ENCODE data around the gene ANXA11. TPM values are rescaled to one million over a fixed set of nuclear protein-coding genes. Genes with fewer than 3 reads are reported as not detected.

Gene ANXA11
- total RNA-seq, 2 donors from 2014 or later, result 104 to 134 TPM

DNA sequence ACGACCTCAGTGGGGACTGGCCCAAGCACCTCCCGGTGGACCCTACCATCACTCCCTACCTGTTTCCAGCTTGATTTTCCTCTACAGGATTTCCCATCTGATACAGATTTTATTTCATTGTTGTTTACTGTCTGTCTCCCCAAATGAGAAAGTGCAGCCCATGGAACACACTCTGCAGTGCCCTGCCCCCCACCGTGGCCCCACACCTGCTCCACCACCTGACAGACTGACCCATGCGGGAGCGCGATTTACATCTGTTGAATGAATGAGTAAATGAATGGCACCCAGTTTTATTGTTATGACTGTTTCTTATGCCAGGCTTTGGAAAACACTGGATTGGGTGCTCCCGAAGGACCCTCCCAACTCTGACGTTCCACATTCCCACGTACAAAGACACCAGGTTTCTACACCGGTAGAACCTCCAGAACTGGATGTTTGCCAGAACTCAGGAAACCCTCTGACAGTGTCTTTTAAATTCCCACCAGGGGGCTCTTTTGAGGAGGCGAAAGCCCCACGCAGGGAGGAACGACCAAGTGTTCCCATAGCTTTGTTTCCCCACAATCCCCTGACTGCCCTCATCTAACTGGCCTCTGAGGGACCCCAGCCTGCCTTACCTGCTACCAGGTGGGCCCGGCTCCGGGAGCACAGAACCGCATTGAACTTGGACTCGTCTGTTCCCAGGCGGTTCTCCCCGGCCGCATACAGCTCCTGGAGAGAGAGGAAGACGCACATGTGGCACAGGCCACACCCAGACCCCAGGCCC, 43.8 kb downstream of the ANXA11 start:
- H3K9ac ChIP-seq (ENCODE audit: extremely low read depth, low read length, poor library complexity, severe bottlenecking), result no peak overlapping the region
- no peaks in the 10 kb centered on the region for H3K4me1 ChIP-seq (ENCODE audit: control insufficient read depth, insufficient read depth, low read length)
- TF ChIP-seq, protein P1, sequence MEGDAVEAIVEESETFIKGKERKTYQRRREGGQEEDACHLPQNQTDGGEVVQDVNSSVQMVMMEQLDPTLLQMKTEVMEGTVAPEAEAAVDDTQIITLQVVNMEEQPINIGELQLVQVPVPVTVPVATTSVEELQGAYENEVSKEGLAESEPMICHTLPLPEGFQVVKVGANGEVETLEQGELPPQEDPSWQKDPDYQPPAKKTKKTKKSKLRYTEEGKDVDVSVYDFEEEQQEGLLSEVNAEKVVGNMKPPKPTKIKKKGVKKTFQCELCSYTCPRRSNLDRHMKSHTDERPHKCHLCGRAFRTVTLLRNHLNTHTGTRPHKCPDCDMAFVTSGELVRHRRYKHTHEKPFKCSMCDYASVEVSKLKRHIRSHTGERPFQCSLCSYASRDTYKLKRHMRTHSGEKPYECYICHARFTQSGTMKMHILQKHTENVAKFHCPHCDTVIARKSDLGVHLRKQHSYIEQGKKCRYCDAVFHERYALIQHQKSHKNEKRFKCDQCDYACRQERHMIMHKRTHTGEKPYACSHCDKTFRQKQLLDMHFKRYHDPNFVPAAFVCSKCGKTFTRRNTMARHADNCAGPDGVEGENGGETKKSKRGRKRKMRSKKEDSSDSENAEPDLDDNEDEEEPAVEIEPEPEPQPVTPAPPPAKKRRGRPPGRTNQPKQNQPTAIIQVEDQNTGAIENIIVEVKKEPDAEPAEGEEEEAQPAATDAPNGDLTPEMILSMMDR (conservative IDR thresholded peaks at IDR 0.05), result peak; percentile 75
- Mint-ChIP-seq H3K27ac (peak overlapping the region; percentile 80), H3K36me3 (ENCODE audit: low read depth) (peaks cover 43% of the 10 kb centered on the region), H3K4me1 (peaks cover 4% of the 10 kb centered on the region), H3K27me3 (ENCODE audit: insufficient read depth) (no peaks in the 10 kb centered on the region), H3K9me3 (no peaks in the 10 kb centered on the region), H3K4me3 (no peak overlapping the region)
- H3K27ac ChIP-seq (ENCODE audit: low read depth, low read length), result no peak overlapping the region
- no peaks in the 10 kb centered on the region for H3K9me3 ChIP-seq (ENCODE audit: control insufficient read depth, low read length)
- peaks cover 89% of the 10 kb centered on the region for H3K36me3 ChIP-seq (ENCODE audit: control insufficient read depth, insufficient read depth, low read length)
- WGBS, 2 experiments (ENCODE audit: insufficient coverage in 1 of 2, insufficient read length in 1 of 2), result 83 to 86% methylated on average over 9 to 21 of the region's 21 CpGs
- no peak overlapping the region for H3K4me3 ChIP-seq (ENCODE audit: low read length)
- DNase-seq, result peak; percentile 66
- no peaks in the 10 kb centered on the region for H3K27me3 ChIP-seq (ENCODE audit: control insufficient read depth, insufficient read depth, low read length, poor library complexity, severe bottlenecking)

DNA sequence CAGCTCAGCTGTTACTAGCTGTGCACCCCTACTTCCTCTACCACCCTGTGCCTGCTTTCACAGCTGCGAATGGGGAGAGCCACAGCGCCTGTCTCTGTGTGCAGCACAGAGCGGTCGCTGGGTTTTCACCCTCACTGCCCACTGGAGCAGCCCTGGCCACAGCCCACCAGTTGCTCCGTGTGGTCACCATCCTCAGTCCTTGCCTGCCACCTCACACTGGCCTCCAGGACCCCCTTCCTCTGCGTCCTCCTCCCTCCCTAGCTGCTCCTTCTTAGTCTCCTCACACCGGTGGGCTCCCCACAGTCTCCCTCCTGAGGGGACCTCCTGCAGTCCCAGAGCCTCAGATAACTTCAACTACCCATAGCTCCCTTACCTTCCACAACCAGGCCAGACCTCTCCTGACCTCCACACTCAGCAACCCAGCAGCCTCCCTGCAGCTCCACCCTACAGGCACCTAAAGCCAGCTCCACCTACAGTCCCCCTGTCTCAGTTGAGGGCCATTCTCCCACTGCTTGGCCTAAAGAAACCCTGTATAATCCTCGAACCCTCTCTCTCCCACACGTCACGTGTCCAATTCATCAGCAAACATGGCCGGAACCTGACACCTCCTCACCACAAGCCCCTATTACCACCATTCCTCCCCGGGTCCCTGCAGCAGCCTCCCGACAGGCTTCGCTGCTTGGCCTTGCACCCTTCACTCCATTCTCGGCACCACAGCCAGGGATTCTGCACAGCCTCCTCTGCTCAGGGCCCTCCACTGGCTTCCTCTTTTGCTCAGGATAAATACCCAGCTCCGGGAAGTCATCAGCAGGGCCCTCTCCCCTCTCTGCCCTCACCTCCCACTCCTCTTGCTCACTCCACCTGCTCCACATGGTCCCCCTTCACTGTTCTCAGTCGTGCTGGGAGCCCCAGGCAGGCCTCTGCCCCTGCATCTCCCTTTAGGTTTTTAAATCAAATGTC, 44.7 kb downstream of the ANXA11 start:
- no peaks in the 10 kb centered on the region for H3K27me3 Mint-ChIP-seq (ENCODE audit: insufficient read depth)
- peak overlapping the region; percentile 80 for H3K27ac Mint-ChIP-seq
- H3K4me1 ChIP-seq (ENCODE audit: control insufficient read depth, insufficient read depth, low read length), result no peaks in the 10 kb centered on the region
- H3K4me1 Mint-ChIP-seq, result peaks cover 4% of the 10 kb centered on the region
- H3K27me3 ChIP-seq (ENCODE audit: control insufficient read depth, insufficient read depth, low read length, poor library complexity, severe bottlenecking), result no peaks in the 10 kb centered on the region
- H3K9me3 ChIP-seq (ENCODE audit: control insufficient read depth, low read length), result no peaks in the 10 kb centered on the region
- H3K4me3 ChIP-seq (ENCODE audit: low read length), result no peak overlapping the region
- 66 to 92% methylated on average over 3 to 17 of the region's 17 CpGs for WGBS, 2 experiments (ENCODE audit: insufficient coverage in 1 of 2, insufficient read length in 1 of 2)
- DNase-seq, result no peak
- H3K9me3 Mint-ChIP-seq, result no peaks in the 10 kb centered on the region
- TF ChIP-seq, protein P1 (conservative IDR thresholded peaks at IDR 0.05), result no peak
- no peak overlapping the region for H3K27ac ChIP-seq (ENCODE audit: low read depth, low read length)
- peaks cover 46% of the 10 kb centered on the region for H3K36me3 Mint-ChIP-seq (ENCODE audit: low read depth)
- no peak overlapping the region for H3K9ac ChIP-seq (ENCODE audit: extremely low read depth, low read length, poor library complexity, severe bottlenecking)
- peaks cover 88% of the 10 kb centered on the region for H3K36me3 ChIP-seq (ENCODE audit: control insufficient read depth, insufficient read depth, low read length)
- H3K4me3 Mint-ChIP-seq, result no peak overlapping the region

DNA sequence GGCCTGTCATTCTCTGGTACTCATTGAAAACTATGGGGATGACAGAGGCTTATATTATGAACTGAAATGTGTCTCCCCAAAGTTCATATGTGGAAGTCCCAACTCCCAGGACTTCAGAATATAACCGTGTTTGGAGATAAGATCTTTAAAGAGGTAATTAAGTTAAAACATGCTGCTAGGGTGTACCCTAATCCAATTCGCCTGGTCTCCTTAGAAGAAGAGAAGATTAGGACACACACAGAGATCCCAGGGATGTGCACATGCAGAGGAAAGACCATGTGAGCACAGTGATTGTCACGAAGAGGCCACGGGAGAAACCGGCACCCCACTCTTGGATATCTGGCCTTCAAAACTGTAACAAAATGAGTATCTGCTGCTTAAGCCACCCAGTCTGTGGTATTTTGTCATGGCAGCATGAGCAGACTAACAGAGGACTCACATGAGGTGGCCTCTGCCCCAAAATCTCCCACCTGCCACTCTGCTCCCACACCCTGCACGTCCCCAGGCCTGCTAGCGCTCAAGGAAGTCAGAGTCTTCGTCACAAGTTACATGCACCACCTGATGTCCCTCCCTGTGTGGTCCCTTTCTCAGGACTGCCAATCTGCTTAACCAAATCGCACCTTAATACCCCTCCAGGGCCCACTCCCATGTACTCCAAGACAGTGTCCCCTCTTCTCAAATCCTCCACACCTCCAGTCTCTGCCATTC, 46.0 kb downstream of the ANXA11 start:
- 94% methylated on average over 8 to 9 of the region's 9 CpGs for WGBS, 2 experiments (ENCODE audit: insufficient coverage in 1 of 2, insufficient read length in 1 of 2)
- H3K36me3 Mint-ChIP-seq (ENCODE audit: low read depth), result peaks cover 56% of the 10 kb centered on the region
- Histone ChIP-seq H3K36me3 (ENCODE audit: control insufficient read depth, insufficient read depth, low read length) (peaks cover 92% of the 10 kb centered on the region), H3K4me1 (ENCODE audit: control insufficient read depth, insufficient read depth, low read length) (no peaks in the 10 kb centered on the region), H3K27me3 (ENCODE audit: control insufficient read depth, insufficient read depth, low read length, poor library complexity, severe bottlenecking) (no peaks in the 10 kb centered on the region), H3K27ac (ENCODE audit: low read depth, low read length) (no peak overlapping the region), H3K4me3 (ENCODE audit: low read length) (no peak overlapping the region), H3K9me3 (ENCODE audit: control insufficient read depth, low read length) (no peaks in the 10 kb centered on the region), H3K9ac (ENCODE audit: extremely low read depth, low read length, poor library complexity, severe bottlenecking) (no peak overlapping the region)
- no peaks in the 10 kb centered on the region for H3K27me3 Mint-ChIP-seq (ENCODE audit: insufficient read depth)
- no peak overlapping the region for H3K4me3 Mint-ChIP-seq
- no peak for DNase-seq
- no peak overlapping the region for H3K27ac Mint-ChIP-seq
- TF ChIP-seq, protein P1 (conservative IDR thresholded peaks at IDR 0.05), result no peak
- H3K4me1 Mint-ChIP-seq, result peaks cover 4% of the 10 kb centered on the region
- H3K9me3 Mint-ChIP-seq, result no peaks in the 10 kb centered on the region

Measured in endodermal cell (in vitro differentiated cells).